H9 (cell line): Measurements from ENCODE around the gene B4GAT1. TPM values are rescaled to one million over a fixed set of nuclear protein-coding genes. Genes with fewer than 3 reads are reported as not detected.

ENCODE experiments used
- DNase-seq: peaks from one replicate; pipeline ENCODE4 v3.0.0-alpha.2; 2017
- H2AFZ ChIP-seq: one replicate; pipeline ENCODE4 v1.6.1; 2013; ENCODE audit warnings: mild to moderate bottlenecking, low read length, control low read depth, moderate library complexity
- H2AK5ac ChIP-seq: 2 replicates; pipeline ENCODE4 v1.6.1; 2013; ENCODE audit warnings: low read length, control low read depth, mixed read lengths; ENCODE audit not compliant: insufficient read length
- H2BK120ac ChIP-seq: one replicate; pipeline ENCODE4 v1.6.1; 2013; ENCODE audit warnings: low read depth, mild to moderate bottlenecking, low read length, control low read depth, inconsistent platforms; ENCODE audit not compliant: poor library complexity, severe bottlenecking
- H2BK12ac ChIP-seq: 2 replicates; pipeline ENCODE4 v1.6.1; 2013; ENCODE audit warnings: low read length, control low read depth, mixed read lengths, low read depth; ENCODE audit not compliant: insufficient read length
- H2BK15ac ChIP-seq: 2 replicates; pipeline ENCODE4 v1.6.1; 2013; ENCODE audit warnings: low read depth, low read length, control low read depth
- H2BK20ac ChIP-seq: one replicate; pipeline ENCODE4 v1.6.1; 2013; ENCODE audit warnings: low read depth, mild to moderate bottlenecking, low read length, control low read depth, inconsistent platforms; ENCODE audit not compliant: poor library complexity, severe bottlenecking
- H2BK5ac ChIP-seq: 2 replicates; pipeline ENCODE4 v1.6.1; 2013; ENCODE audit warnings: low read length, control low read depth, mixed read lengths; ENCODE audit not compliant: insufficient read length
- H3K14ac ChIP-seq: 2 replicates; pipeline ENCODE4 v1.6.1; 2013; ENCODE audit warnings: low read length, control low read depth; ENCODE audit not compliant: insufficient read depth
- H3K18ac ChIP-seq: 2 replicates; pipeline ENCODE4 v1.6.1; 2013; ENCODE audit warnings: low read depth, mild to moderate bottlenecking, mixed read lengths, low read length, control low read depth; ENCODE audit not compliant: insufficient read length
- H3K23ac ChIP-seq: 2 replicates; pipeline ENCODE4 v1.6.1; 2013; ENCODE audit warnings: low read length, control low read depth, mixed read lengths, low read depth; ENCODE audit not compliant: insufficient read length
- H3K23me2 ChIP-seq: 2 replicates; pipeline ENCODE4 v1.6.1; 2013; ENCODE audit warnings: low read depth, mild to moderate bottlenecking, mixed read lengths, low read length, control low read depth; ENCODE audit not compliant: insufficient read length, poor library complexity, severe bottlenecking
- H3K27ac ChIP-seq: 2 replicates; pipeline ENCODE4 v1.5.1; 2013; ENCODE audit warnings: low read length, control low read depth, mixed read lengths, low read depth; ENCODE audit not compliant: insufficient read length
- H3K27me3 ChIP-seq: 2 replicates; pipeline ENCODE4 v1.6.1; 2013; ENCODE audit warnings: low read length, control low read depth, inconsistent platforms; ENCODE audit not compliant: insufficient read depth
- H3K4ac ChIP-seq: 2 replicates; pipeline ENCODE4 v1.6.1; 2013; ENCODE audit warnings: low read depth, mild to moderate bottlenecking, control low read depth, inconsistent platforms, low read length, moderate library complexity
- H3K4me1 ChIP-seq: 2 replicates; pipeline ENCODE4 v1.6.1; 2013; ENCODE audit warnings: low read length, control low read depth, inconsistent platforms; ENCODE audit not compliant: insufficient read depth
- H3K4me2 ChIP-seq: 2 replicates; pipeline ENCODE4 v1.6.1; 2013; ENCODE audit warnings: low read length, control low read depth, mixed read lengths; ENCODE audit not compliant: insufficient read length, insufficient read depth
- H3K56ac ChIP-seq: 2 replicates; pipeline ENCODE4 v1.6.1; 2013; ENCODE audit warnings: low read depth, mild to moderate bottlenecking, mixed read lengths, low read length, control low read depth; ENCODE audit not compliant: insufficient read length
- H3K79me1 ChIP-seq: 2 replicates; pipeline ENCODE4 v1.6.1; 2013; ENCODE audit warnings: low read depth, mild to moderate bottlenecking, moderate library complexity, low read length, control low read depth, inconsistent platforms; ENCODE audit not compliant: insufficient read depth, poor library complexity, severe bottlenecking
- H3K79me2 ChIP-seq: 2 replicates; pipeline ENCODE4 v1.6.1; 2013; ENCODE audit warnings: low read length, control low read depth, inconsistent platforms; ENCODE audit not compliant: insufficient read depth
- H3K9ac ChIP-seq: 2 replicates; pipeline ENCODE4 v1.6.1; 2013; ENCODE audit warnings: low read length, control low read depth, mixed read lengths; ENCODE audit not compliant: insufficient read length; ENCODE audit errors: extremely low read depth
- H3K9me3 ChIP-seq: one replicate; pipeline ENCODE4 v1.6.1; 2013; ENCODE audit warnings: low read depth, low read length, inconsistent platforms; ENCODE audit not compliant: control insufficient read depth
- H3T11ph ChIP-seq: one replicate; pipeline ENCODE4 v1.6.1; 2013; ENCODE audit warnings: mild to moderate bottlenecking, low read length, control low read depth, inconsistent platforms
- H4K20me1 ChIP-seq: one replicate; pipeline ENCODE4 v1.6.1; 2013; ENCODE audit not compliant: control insufficient read depth, insufficient read length, insufficient read depth
- H4K5ac ChIP-seq: 2 replicates; pipeline ENCODE4 v1.6.1; 2013; ENCODE audit warnings: low read depth, mild to moderate bottlenecking, mixed read lengths, low read length, control low read depth; ENCODE audit not compliant: insufficient read length
- H4K8ac ChIP-seq: replicated peaks from 2 replicates; pipeline ENCODE4 v1.6.1; 2013; ENCODE audit warnings: low read length, control low read depth, mixed read lengths, low read depth; ENCODE audit not compliant: insufficient read length
- H4K91ac ChIP-seq: 2 replicates; pipeline ENCODE4 v1.6.1; 2013; ENCODE audit warnings: low read depth, mild to moderate bottlenecking, moderate library complexity, mixed read lengths, low read length, control low read depth; ENCODE audit not compliant: insufficient read length
- H3K27ac Mint-ChIP-seq, 3 experiments: 2 replicates in 2 of 3; 3 replicates in 1 of 3; pipeline ENCODE4 v1.8.0; 2020 to 2021; ENCODE audit warnings: mixed read lengths in 3 of 3, mild to moderate bottlenecking in 1 of 3, moderate library complexity in 1 of 3
- H3K27me3 Mint-ChIP-seq: 2 replicates; pipeline ENCODE4 v1.8.0; 2021; ENCODE audit warnings: low read depth, mild to moderate bottlenecking, moderate library complexity, mixed read lengths
- H3K36me3 Mint-ChIP-seq, 3 experiments: 2 replicates in 2 of 3; 3 replicates in 1 of 3; pipeline ENCODE4 v1.8.0; 2020 to 2021; ENCODE audit warnings: low read depth in 3 of 3, mixed read lengths in 3 of 3; ENCODE audit not compliant: insufficient read depth in 1 of 3
- H3K4me1 Mint-ChIP-seq, 2 experiments: 2 replicates each; pipeline ENCODE4 v1.8.0; 2020; ENCODE audit warnings: mixed read lengths in 2 of 2
- H3K4me3 Mint-ChIP-seq, 2 experiments: 2 replicates in 1 of 2; 3 replicates in 1 of 2; pipeline ENCODE4 v1.8.0; 2020 to 2021; ENCODE audit warnings: mild to moderate bottlenecking in 2 of 2, mixed read lengths in 2 of 2, moderate library complexity in 1 of 2
- H3K9me3 Mint-ChIP-seq, 2 experiments: 2 replicates in 1 of 2; 3 replicates in 1 of 2; pipeline ENCODE4 v1.8.0; 2020; ENCODE audit warnings: mild to moderate bottlenecking in 2 of 2, mixed read lengths in 2 of 2, moderate library complexity in 1 of 2
- CTCF ChIP-seq: fragments of 200-600 bp; sonication (generic); conservative IDR thresholded peaks from 3 replicates; pipeline ENCODE4 v1.8.0; 2021; ENCODE audit warnings: antibody characterized with exemption, mild to moderate bottlenecking
- WGBS: extraction: QIAGEN DNeasy Blood & Tissue Kit; methylation state at CpG from one replicate; pipeline ENCODE4 v1.1.7; 2013; ENCODE audit warnings: missing lambda C conversion rate, low lambda C conversion rate, mixed read lengths; ENCODE audit not compliant: insufficient read length; ENCODE audit errors: extremely low coverage; 5-methylcytosine and 5-hydroxymethylcytosine counted together
- total RNA-seq: library from RNA; stranded (reverse); gene quantifications from 2 replicates; pipeline ENCODE4 v1.2.1, GENCODE V29; 2021

Gene B4GAT1
- total RNA-seq, 1 experiment from 2014 or later: 24.3 TPM

- Histone ChIP-seq H3K56ac (no peak overlapping the region), H2BK15ac (no peak overlapping the region), H3K14ac (0 out of 2 replicates have a peak overlapping the region, but pooled peaks have one; percentile 4), H3K79me2 (no peaks in the 10 kb centered on the region), H2AFZ (no peak overlapping the region), H4K5ac (no peak overlapping the region), H3K4me1 (peaks cover 2% of the 10 kb centered on the region; the same call in 1 of the 2 replicates), H3K9ac (no peak overlapping the region), H3K23ac (no peak overlapping the region), H3K9me3 (no peaks in the 10 kb centered on the region), H4K8ac (no peak overlapping the region), H2AK5ac (no peak overlapping the region), H3K27ac (no peak overlapping the region), H2BK12ac (no peak overlapping the region), H2BK20ac (no peak overlapping the region), H4K91ac (peak overlapping the region; percentile 48), H2BK120ac (no peak overlapping the region), H3K18ac (peak overlapping the region; percentile 17), H2BK5ac (no peak overlapping the region), H3K27me3 (no peaks in the 10 kb centered on the region), H3K4me2 (no peak overlapping the region), H4K20me1 (no peaks in the 10 kb centered on the region), H3T11ph (no peak overlapping the region), H3K23me2 (peaks cover 12% of the 10 kb centered on the region), H3K4ac (no peak overlapping the region), H3K79me1 (no peaks in the 10 kb centered on the region)
- Mint-ChIP-seq H3K27me3 (peaks cover 29% of the 10 kb centered on the region), H3K4me3 (peak overlapping the region in 1 of 2 experiments; percentile 48; a peak in 1 of 5 replicates), H3K36me3 (peaks cover 8 to 18% (median 16%) of the 10 kb centered on the region in 3 experiments), H3K4me1 (peaks cover 26 to 34% of the 10 kb centered on the region in 2 experiments), H3K27ac (peak overlapping the region in 1 of 3 experiments; percentile 82; a peak in 1 of 7 replicates), H3K9me3 (peaks cover 14 to 20% of the 10 kb centered on the region in 2 experiments)
- WGBS: no CpG with 5 or more reads among the region's 52 CpGs
- no peak for DNase-seq
- no peak for TF ChIP-seq CTCF
These were observed 31.3 kb downstream of the B4GAT1 start for GRCh38 chr11:66315921-66316811.
